Measurements from ENCODE around the gene TPO. TPM values are rescaled to one million over a fixed set of nuclear protein-coding genes. Genes with fewer than 3 reads are reported as not detected.

The TPO gene
- polyA plus RNA-seq, 3 donors = not detected

- Histone ChIP-seq H3K9me3 (replicated peaks in 1 of 2; ENCODE audit: control insufficient read depth in 1 of 2, insufficient read depth in 1 of 2, low read length in 2 of 2) (peaks cover 0 to 19% of the 10 kb centered on the region in 2 donors), H3K36me3 (replicated peaks in 1 of 2; ENCODE audit: control insufficient read depth in 1 of 2, insufficient read depth in 2 of 2, low read length in 2 of 2) (no peaks in the 10 kb centered on the region), H3K4me2 (replicated peaks; ENCODE audit: extremely low read depth, low read length, poor library complexity, severe bottlenecking) (no peak overlapping the region), H4K20me1 (ENCODE audit: insufficient read depth, low read length) (no peaks in the 10 kb centered on the region), H3K9ac (ENCODE audit: insufficient read depth, low read length, poor library complexity, severe bottlenecking) (no peak overlapping the region), H3K79me2 (ENCODE audit: insufficient read depth, low read length) (no peaks in the 10 kb centered on the region), H3K27me3 (ENCODE audit: control insufficient read depth in 2 of 2, insufficient read depth in 2 of 2, low read length in 2 of 2) (no peaks in the 10 kb centered on the region), H3K27ac (ENCODE audit: low read depth in 1 of 2, low read length in 2 of 2) (no peak overlapping the region), H3K4me1 (ENCODE audit: control insufficient read depth in 1 of 2, insufficient read depth in 2 of 2, low read length in 2 of 2) (no peaks in the 10 kb centered on the region), H2AFZ (ENCODE audit: insufficient read depth, low read depth, low read length, poor library complexity, severe bottlenecking) (no peak overlapping the region), H3K4me3 (replicated peaks in 1 of 3; ENCODE audit: low read depth in 2 of 3, low read length in 3 of 3) (no peak overlapping the region)
- TF ChIP-seq, protein P1, sequence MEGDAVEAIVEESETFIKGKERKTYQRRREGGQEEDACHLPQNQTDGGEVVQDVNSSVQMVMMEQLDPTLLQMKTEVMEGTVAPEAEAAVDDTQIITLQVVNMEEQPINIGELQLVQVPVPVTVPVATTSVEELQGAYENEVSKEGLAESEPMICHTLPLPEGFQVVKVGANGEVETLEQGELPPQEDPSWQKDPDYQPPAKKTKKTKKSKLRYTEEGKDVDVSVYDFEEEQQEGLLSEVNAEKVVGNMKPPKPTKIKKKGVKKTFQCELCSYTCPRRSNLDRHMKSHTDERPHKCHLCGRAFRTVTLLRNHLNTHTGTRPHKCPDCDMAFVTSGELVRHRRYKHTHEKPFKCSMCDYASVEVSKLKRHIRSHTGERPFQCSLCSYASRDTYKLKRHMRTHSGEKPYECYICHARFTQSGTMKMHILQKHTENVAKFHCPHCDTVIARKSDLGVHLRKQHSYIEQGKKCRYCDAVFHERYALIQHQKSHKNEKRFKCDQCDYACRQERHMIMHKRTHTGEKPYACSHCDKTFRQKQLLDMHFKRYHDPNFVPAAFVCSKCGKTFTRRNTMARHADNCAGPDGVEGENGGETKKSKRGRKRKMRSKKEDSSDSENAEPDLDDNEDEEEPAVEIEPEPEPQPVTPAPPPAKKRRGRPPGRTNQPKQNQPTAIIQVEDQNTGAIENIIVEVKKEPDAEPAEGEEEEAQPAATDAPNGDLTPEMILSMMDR (IDR thresholded peaks at IDR 0.05) = no peak
- Mint-ChIP-seq H3K4me3 (no peak overlapping the region), H3K27ac (no peak overlapping the region), H3K27me3 (ENCODE audit: low read depth in 3 of 3) (peaks cover 0 to 2% (median 0%) of the 10 kb centered on the region in 3 donors), H3K9me3 (peaks cover 0 to 12% (median 2%) of the 10 kb centered on the region in 7 donors), H3K36me3 (no peaks in the 10 kb centered on the region), H3K4me1 (no peaks in the 10 kb centered on the region)
- WGBS (ENCODE audit: insufficient coverage) = 95% methylated on average over 3 of the region's 6 CpGs
- intact Hi-C loops (cut with micrococcal nuclease) = no loop called here
- no peak for DNase-seq
These were observed 66.1 kb downstream of the TPO start for GRCh38 chr2:1479346-1479745.

DNA sequence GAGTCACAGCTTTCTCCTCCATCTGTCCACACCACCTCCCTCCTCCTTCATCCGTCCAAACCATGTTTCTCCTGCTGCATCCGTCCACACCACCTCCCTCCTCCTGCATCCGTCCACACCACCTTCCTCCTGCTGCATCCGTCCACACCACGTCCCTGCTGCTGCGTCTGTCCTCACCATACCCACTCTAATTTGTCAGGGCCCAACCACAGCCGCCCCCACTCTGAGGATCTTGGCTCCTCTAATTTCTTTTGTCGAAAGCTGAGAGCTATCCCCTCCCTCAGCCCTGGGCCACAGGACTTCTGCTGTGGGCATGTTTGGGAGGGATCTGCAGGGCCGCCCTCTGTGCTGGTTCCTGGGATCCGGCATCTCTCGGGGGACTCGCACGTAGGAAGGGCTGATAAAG lies 67.4 kb downstream of the TPO start:
- Mint-ChIP-seq H3K27ac (no peak overlapping the region), H3K36me3 (no peaks in the 10 kb centered on the region), H3K4me3 (no peak overlapping the region), H3K4me1 (no peaks in the 10 kb centered on the region), H3K27me3 (ENCODE audit: low read depth in 3 of 3) (no peaks in the 10 kb centered on the region), H3K9me3 (peaks cover 0 to 9% (median 3%) of the 10 kb centered on the region in 7 donors)
- Histone ChIP-seq H3K79me2 (ENCODE audit: insufficient read depth, low read length) (no peaks in the 10 kb centered on the region), H3K9me3 (replicated peaks in 1 of 2; ENCODE audit: control insufficient read depth in 1 of 2, insufficient read depth in 1 of 2, low read length in 2 of 2) (peaks cover 0 to 17% of the 10 kb centered on the region in 2 donors), H3K36me3 (replicated peaks in 1 of 2; ENCODE audit: control insufficient read depth in 1 of 2, insufficient read depth in 2 of 2, low read length in 2 of 2) (no peaks in the 10 kb centered on the region), H2AFZ (ENCODE audit: insufficient read depth, low read depth, low read length, poor library complexity, severe bottlenecking) (no peak overlapping the region), H3K9ac (ENCODE audit: insufficient read depth, low read length, poor library complexity, severe bottlenecking) (no peak overlapping the region), H3K27ac (ENCODE audit: low read depth in 1 of 2, low read length in 2 of 2) (no peak overlapping the region), H3K4me2 (replicated peaks; ENCODE audit: extremely low read depth, low read length, poor library complexity, severe bottlenecking) (no peak overlapping the region), H3K27me3 (ENCODE audit: control insufficient read depth in 2 of 2, insufficient read depth in 2 of 2, low read length in 2 of 2) (no peaks in the 10 kb centered on the region), H3K4me1 (ENCODE audit: control insufficient read depth in 1 of 2, insufficient read depth in 2 of 2, low read length in 2 of 2) (no peaks in the 10 kb centered on the region), H3K4me3 (replicated peaks in 1 of 3; ENCODE audit: low read depth in 2 of 3, low read length in 3 of 3) (no peak overlapping the region), H4K20me1 (ENCODE audit: insufficient read depth, low read length) (no peaks in the 10 kb centered on the region)
- no peak for DNase-seq
- TF ChIP-seq, protein P1 (IDR thresholded peaks at IDR 0.05) = no peak
- intact Hi-C loops (cut with micrococcal nuclease) = no loop called here
- WGBS (ENCODE audit: insufficient coverage) = 87% methylated on average over 11 of the region's 13 CpGs

Data from CD14-positive monocyte (primary cell).